Measurements from ENCODE around the gene NOD2. TPM values are rescaled to one million over a fixed set of nuclear protein-coding genes. Genes with fewer than 3 reads are reported as not detected.

The NOD2 gene
- total RNA-seq, 1 donor from 2014 or later: not detected

- Mint-ChIP-seq H3K9me3 (ENCODE audit: unreplicated experiment) (no peaks in the 10 kb centered on the region), H3K27me3 (ENCODE audit: low read depth, unreplicated experiment) (peaks cover 27% of the 10 kb centered on the region), H3K27ac (ENCODE audit: unreplicated experiment) (no peak overlapping the region), H3K4me3 (ENCODE audit: unreplicated experiment) (no peak overlapping the region), H3K36me3 (ENCODE audit: low read depth, unreplicated experiment) (peaks cover 2% of the 10 kb centered on the region), H3K4me1 (ENCODE audit: low read depth, unreplicated experiment) (no peaks in the 10 kb centered on the region)
- H4K20me1 ChIP-seq (ENCODE audit: insufficient read depth, low read length): no peaks in the 10 kb centered on the region
- FAIRE-seq: no peak
- H3K9ac ChIP-seq (ENCODE audit: low read length): no peak overlapping the region
- H3K9me3 ChIP-seq (ENCODE audit: insufficient read depth, low read depth, low read length): no peaks in the 10 kb centered on the region
- no peak for TF ChIP-seq EZH2 (IDR thresholded peaks at IDR 0.05; ENCODE audit: insufficient read depth, low read length)
- TF ChIP-seq CTCF (IDR thresholded peaks at IDR 0.05; ENCODE audit: insufficient read depth, low read depth, low read length): no peak
- no peak for DNase-seq (ENCODE audit: low read depth)
- no peak overlapping the region for H3K27ac ChIP-seq (ENCODE audit: low read depth, low read length)
- no peaks in the 10 kb centered on the region for H3K4me1 ChIP-seq (ENCODE audit: insufficient read depth, low read length)
- no peak overlapping the region for H3K4me3 ChIP-seq (ENCODE audit: insufficient read depth, low read depth, low read length)
- H3K4me2 ChIP-seq (ENCODE audit: low read length): no peak overlapping the region
- H3K27me3 ChIP-seq (ENCODE audit: insufficient read depth, low read length): no peaks in the 10 kb centered on the region
- H2AFZ ChIP-seq (ENCODE audit: low read depth, low read length): no peak overlapping the region
- no peaks in the 10 kb centered on the region for H3K36me3 ChIP-seq (ENCODE audit: insufficient read depth, low read length)
- no peaks in the 10 kb centered on the region for H3K79me2 ChIP-seq (ENCODE audit: insufficient read depth, low read length)
These were observed 37.8 kb upstream of the NOD2 start for GRCh38 chr16:50655558-50656055.

- Histone ChIP-seq H3K4me2 (ENCODE audit: low read length) (no peak overlapping the region), H3K9ac (ENCODE audit: low read length) (no peak overlapping the region), H4K20me1 (ENCODE audit: insufficient read depth, low read length) (no peaks in the 10 kb centered on the region), H3K4me3 (ENCODE audit: insufficient read depth, low read depth, low read length) (no peak overlapping the region), H2AFZ (ENCODE audit: low read depth, low read length) (no peak overlapping the region), H3K79me2 (ENCODE audit: insufficient read depth, low read length) (no peaks in the 10 kb centered on the region), H3K4me1 (ENCODE audit: insufficient read depth, low read length) (no peaks in the 10 kb centered on the region), H3K36me3 (ENCODE audit: insufficient read depth, low read length) (no peaks in the 10 kb centered on the region), H3K27me3 (ENCODE audit: insufficient read depth, low read length) (no peaks in the 10 kb centered on the region), H3K27ac (ENCODE audit: low read depth, low read length) (no peak overlapping the region), H3K9me3 (ENCODE audit: insufficient read depth, low read depth, low read length) (no peaks in the 10 kb centered on the region)
- Mint-ChIP-seq H3K9me3 (ENCODE audit: unreplicated experiment) (no peaks in the 10 kb centered on the region), H3K27me3 (ENCODE audit: low read depth, unreplicated experiment) (peaks cover 33% of the 10 kb centered on the region), H3K4me3 (ENCODE audit: unreplicated experiment) (no peak overlapping the region), H3K4me1 (ENCODE audit: low read depth, unreplicated experiment) (no peaks in the 10 kb centered on the region), H3K27ac (ENCODE audit: unreplicated experiment) (no peak overlapping the region), H3K36me3 (ENCODE audit: low read depth, unreplicated experiment) (no peaks in the 10 kb centered on the region)
- DNase-seq (ENCODE audit: low read depth) (no peak), FAIRE-seq (no peak)
- TF ChIP-seq CTCF (IDR thresholded peaks at IDR 0.05; ENCODE audit: insufficient read depth, low read depth, low read length): no peak
- no peak for TF ChIP-seq EZH2 (IDR thresholded peaks at IDR 0.05; ENCODE audit: insufficient read depth, low read length)
These were observed 36.2 kb upstream of the NOD2 start for GRCh38 chr16:50657241-50657640.

GRCh38 chr16:50659806-50660205 is 33.6 kb upstream of the NOD2 start:
- H3K9ac ChIP-seq (ENCODE audit: low read length): no peak overlapping the region

More at GRCh38 chr16:50659806-50660205, 33.6 kb upstream of the NOD2 start:
- Histone ChIP-seq H3K4me3 (ENCODE audit: insufficient read depth, low read depth, low read length) (no peak overlapping the region), H3K27me3 (ENCODE audit: insufficient read depth, low read length) (no peaks in the 10 kb centered on the region), H3K4me1 (ENCODE audit: insufficient read depth, low read length) (no peaks in the 10 kb centered on the region), H4K20me1 (ENCODE audit: insufficient read depth, low read length) (no peaks in the 10 kb centered on the region), H3K79me2 (ENCODE audit: insufficient read depth, low read length) (no peaks in the 10 kb centered on the region), H3K27ac (ENCODE audit: low read depth, low read length) (no peak overlapping the region), H3K4me2 (ENCODE audit: low read length) (no peak overlapping the region), H2AFZ (ENCODE audit: low read depth, low read length) (no peak overlapping the region), H3K36me3 (ENCODE audit: insufficient read depth, low read length) (no peaks in the 10 kb centered on the region), H3K9me3 (ENCODE audit: insufficient read depth, low read depth, low read length) (no peaks in the 10 kb centered on the region)
- Mint-ChIP-seq H3K27me3 (ENCODE audit: low read depth, unreplicated experiment) (peaks cover 24% of the 10 kb centered on the region), H3K27ac (ENCODE audit: unreplicated experiment) (no peak overlapping the region), H3K36me3 (ENCODE audit: low read depth, unreplicated experiment) (no peaks in the 10 kb centered on the region), H3K4me3 (ENCODE audit: unreplicated experiment) (no peak overlapping the region), H3K4me1 (ENCODE audit: low read depth, unreplicated experiment) (no peaks in the 10 kb centered on the region), H3K9me3 (ENCODE audit: unreplicated experiment) (peaks cover 2% of the 10 kb centered on the region)
- TF ChIP-seq EZH2 (IDR thresholded peaks at IDR 0.05; ENCODE audit: insufficient read depth, low read length) (no peak), CTCF (IDR thresholded peaks at IDR 0.05; ENCODE audit: insufficient read depth, low read depth, low read length) (no peak)
- no peak for DNase-seq (ENCODE audit: low read depth)
- no peak for FAIRE-seq

Measured in astrocyte (in vitro differentiated cells and primary cell).